C1 segment of cervical spinal cord (tissue), 14 donors: Measurements from ENCODE around the gene PGM5.

Experiments
- DNase-seq, 14 donors: peaks; one replicate each; lab custom pipeline; 2025; lab: John Stamatoyannopoulos, UW

PGM5 gene

GRCh38 chr9:68536876-68537615 lies 180.6 kb downstream of the PGM5 start:
- no peak for DNase-seq

GRCh38 chr9:68537616-68537880 lies 181.1 kb downstream of the PGM5 start:
- DNase-seq = no peak

GRCh38 chr9:68538200-68538599 lies 181.8 kb downstream of the PGM5 start:
- DNase-seq = no peak

DNA sequence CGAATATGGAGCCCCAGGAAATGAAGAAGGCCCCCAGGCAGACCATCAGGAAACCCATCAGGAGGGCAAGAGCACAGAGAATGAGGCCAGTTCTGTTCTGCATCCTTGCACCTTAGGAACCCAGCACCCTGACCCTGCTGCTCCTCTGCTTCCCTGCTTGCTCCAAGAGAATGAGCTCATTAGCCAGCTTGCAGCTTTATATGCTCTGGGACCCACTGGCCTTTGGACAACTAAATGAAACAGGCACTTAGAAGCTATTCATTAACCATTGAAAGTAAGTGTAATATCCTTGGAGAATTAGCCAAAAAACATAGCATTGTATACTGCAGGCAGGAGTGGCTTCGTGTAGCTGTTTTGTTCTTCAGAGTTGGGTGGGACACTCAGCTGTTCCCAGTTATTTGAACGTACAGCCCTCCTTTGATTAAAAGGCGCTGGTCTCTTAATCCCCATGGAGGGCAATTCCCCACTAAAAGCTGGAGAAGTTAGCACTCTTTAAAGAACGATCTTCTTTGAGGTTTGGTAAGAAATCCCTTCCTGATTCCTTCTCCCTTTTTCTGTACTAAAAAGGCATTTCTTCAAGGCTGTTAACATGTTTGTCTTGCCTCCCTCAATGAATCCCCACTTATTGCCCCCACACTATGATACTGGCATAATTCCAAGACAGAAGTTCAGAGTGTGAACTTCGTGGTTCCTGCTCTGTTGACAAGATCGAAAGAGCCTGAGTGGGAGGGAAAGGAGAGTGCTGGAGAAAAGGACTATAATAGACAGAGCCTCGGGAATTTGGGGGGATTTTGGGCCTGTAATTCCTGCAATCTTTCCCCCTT lies 184.5 kb downstream of the PGM5 start, which contains the start of gene TMEM252:
Gene TMEM252 (minus strand): TSS at position 172 of the 824 bp plus-strand sequence. CDS start 69 bp downstream, at position 103.
- DNase-seq = no peak

DNA sequence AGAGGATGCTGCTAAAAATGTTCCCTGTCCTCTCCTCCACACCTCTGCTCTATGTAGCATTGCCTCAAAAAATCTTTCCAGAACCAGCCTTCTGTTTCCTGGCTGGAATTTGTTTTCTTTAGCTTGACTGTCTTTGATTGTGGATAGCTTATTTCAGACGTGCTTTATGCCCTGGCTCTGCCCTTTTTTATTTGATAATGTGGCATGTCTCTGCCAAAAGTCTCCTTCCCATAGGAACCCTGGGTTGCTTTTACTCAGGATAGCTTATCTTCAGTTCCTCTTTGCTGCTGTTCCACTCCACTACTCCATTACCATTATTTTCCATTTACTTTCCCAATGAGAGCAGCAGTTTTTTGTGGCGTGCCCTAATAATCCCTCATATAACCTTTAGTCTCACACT lies 185.2 kb downstream of the PGM5 start:
- no peak for DNase-seq

GRCh38 chr9:68545033-68545705 lies 188.8 kb downstream of the PGM5 start:
- no peak for DNase-seq

DNA sequence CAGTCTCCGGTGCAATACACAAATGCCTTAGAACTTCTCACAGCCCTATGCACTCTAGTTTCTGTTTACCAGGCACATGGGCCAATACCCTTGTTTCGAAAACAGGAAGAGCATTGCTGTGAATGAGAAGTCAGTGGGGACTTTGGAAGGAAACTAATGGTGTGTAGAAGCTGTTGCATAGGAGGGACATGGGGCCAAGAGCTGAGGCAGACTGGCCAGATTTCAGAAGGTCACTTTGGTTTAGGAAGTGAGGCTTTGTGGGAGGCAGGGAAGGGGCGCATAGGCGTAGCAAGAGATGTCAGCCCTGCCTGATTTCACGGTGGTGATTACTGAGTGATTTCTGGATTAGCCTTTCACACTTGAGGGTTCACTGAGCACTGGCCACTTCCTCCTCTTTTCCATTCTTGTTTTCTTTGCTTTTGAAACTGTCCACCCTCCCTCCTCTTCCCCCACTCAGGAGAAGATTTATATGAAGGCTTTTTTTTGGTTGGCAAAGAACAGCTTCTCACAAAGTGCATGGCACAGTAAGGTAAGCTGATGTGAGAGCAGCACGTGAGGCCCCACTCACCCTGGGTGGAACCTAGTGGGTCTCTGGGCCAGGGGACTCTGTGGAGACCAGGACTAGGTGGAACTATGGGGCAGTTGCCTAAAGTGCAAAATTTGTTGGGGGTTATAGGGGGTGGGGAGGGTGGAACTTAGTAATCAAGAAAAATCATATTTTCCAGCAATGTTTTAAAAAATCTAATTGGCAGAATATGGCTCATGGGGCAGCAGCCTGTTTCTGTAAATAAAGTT lies 190.4 kb downstream of the PGM5 start:
- DNase-seq = peak in 5 of 14 donors; percentile 6 to 27 (median 21)

GRCh38 chr9:68547417-68547816 lies 191.0 kb downstream of the PGM5 start:
- no peak for DNase-seq

DNA sequence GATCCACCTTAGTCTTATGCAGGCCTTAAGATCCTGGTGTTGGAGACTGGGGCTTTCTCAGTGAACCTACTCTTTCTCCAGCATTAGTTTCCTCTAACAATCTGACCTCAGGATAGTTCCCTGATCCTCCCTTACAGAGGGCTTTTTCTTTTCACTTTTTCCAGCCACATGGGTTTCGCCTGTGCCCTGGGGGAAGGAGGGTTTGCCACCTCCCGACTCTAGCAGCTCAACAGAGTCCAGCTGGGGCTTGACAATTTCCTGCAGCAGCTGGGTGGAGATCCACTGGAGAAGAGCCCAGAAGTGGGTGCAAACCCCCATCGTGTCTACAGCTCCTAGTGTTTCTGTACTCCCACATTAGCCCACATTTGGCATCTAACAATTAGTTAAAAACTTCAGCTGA lies 191.8 kb downstream of the PGM5 start:
- no peak for DNase-seq

- DNase-seq = no peak
Observed at GRCh38 chr9:68551191-68551590, 194.8 kb downstream of the PGM5 start.

- no peak for DNase-seq
Observed at GRCh38 chr9:68552700-68553476, 196.5 kb downstream of the PGM5 start.

DNA sequence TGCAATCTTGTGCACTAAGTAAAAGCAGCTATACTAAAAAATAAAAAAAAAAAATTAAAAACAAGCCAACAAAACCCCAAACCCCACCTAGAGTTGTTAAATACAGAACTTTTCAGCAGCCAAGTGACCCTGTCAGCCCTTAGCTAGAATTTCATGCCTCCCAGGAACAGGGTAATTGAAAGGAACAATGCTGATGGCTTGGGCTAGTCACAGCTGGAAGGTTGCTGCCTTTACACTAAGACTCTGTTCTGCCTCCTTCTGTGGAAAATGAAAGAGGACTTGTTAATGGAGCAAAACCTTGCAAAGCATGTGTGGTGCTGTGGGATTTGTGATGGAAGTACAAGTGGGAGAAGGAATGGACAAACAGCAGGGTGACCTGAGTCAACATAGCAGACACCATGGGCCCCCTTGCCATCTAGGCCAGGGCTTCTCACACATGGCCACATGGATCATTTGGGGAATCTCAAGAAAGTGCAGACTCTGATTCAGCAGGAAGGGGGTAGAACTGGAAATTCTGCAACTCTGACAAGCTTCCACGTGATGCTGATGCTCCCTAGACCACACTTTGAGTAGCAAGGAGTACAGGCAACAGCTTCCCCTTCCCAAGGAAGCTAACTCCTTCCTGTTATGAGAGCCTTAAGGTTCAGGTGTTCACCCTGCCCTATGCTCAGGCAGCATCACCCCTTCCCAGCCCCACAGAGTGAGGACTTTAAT lies 199.2 kb downstream of the PGM5 start:
- DNase-seq = no peak

- DNase-seq = no peak
Observed at GRCh38 chr9:68558545-68558944, 202.1 kb downstream of the PGM5 start.

DNA sequence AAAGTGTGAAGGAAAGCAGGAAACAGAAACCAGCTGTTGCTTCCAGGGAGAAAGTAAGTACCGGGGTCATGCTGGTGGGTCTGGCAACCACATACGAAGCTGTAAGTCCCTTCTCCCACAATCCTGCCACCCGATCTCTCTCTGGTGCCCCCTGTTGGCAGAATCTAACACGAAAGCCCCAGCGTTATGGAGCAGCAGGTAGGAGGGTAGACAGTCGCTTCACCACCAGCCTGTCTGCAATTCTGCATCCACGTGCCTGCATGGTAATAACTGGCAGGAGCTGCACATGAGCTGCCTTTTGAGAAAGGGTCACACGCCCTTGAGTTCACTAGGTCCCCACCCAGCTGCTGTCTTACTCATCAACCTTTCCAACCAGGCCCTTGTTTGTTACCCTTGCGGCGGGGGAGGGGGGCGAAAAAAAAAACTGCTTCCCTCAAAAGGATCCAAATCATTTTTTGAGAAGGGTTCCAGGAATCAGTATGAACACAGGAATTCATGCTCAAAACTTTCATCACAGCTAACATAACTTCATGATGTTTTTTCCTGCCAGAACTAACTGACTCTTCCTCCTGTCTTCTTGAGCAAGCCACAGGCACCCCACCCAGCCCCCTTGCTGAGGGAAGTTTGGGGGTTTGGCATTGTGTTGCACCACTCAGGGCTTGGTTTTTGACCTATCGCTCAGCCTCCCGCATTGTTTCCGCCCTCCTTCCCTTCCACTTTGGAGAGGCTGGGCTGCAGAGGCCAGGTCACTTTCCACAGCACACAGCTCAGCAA lies 203.8 kb downstream of the PGM5 start:
- DNase-seq = peak in 2 of 14 donors; percentile 5 to 8

DNA sequence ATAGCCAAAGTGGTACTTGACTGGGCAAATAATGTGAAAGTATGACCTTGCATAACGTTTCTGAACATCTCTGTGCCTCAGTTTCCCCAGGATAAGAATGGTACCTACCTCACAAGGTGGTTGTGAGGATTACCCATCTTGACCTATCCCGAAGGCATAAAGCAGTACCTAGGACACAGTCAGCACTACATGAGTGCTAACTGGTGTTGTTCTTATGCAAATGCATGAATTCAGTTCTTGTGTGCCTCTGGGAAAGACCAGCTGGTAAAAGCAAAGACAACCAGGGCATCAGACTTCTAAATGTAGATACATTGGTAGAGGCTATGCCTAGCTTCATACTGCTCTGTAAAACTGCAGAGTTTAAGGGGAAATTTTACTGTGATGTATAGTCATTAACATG lies 206.1 kb downstream of the PGM5 start:
- no peak for DNase-seq

DNA sequence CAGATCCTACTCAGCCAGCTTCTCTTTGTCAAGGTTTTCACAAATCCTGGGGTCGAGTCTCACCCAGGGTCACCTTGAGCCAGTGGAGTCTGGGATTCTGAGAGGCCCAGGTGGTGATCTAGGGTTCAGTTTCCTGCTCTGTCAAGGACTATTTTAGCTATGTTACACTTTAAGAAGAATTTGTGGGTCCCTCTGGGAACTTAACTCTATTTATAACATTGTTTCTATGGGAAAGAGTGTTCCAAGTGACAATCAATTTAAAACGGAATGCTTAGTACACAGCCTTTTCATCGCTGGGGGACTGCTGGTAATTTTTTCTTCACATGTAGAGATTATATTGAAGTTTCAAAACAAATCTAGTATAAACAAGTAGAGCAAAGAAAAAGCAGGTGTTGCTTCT lies 211.2 kb downstream of the PGM5 start:
- no peak for DNase-seq

GRCh38 chr9:68574150-68574549 lies 217.7 kb downstream of the PGM5 start:
- no peak for DNase-seq

GRCh38 chr9:68575817-68576216 lies 219.4 kb downstream of the PGM5 start:
- DNase-seq = no peak

- DNase-seq = no peak
Observed at GRCh38 chr9:68577774-68578591, 221.6 kb downstream of the PGM5 start.
